SK-N-SH treated with all-trans-retinoic acid at 6 μM for 48 hours (cell line): ENCODE measurements around the gene ZCCHC14.

Experiments used
- ARNTL ChIP-seq: fragments of 450-650 bp; formaldehyde crosslinking; IDR thresholded peaks from 2 replicates; pipeline ENCODE4 v1.5.0; 2020; ENCODE audit warnings: low read depth, mild to moderate bottlenecking, moderate library complexity, borderline replicate concordance
- ESRRG ChIP-seq: fragments of 250-450 bp; sonication (Bioruptor Pico); IDR thresholded peaks from 2 replicates; pipeline ENCODE4 v1.6.1; 2021; ENCODE audit warnings: mild to moderate bottlenecking
- GLIS3 ChIP-seq: fragments of 250-450 bp; sonication (Bioruptor Pico); IDR thresholded peaks from 2 replicates; pipeline ENCODE4 v1.5.0; 2020; ENCODE audit warnings: mild to moderate bottlenecking, moderate library complexity
- ISL1 ChIP-seq: fragments of 250-450 bp; sonication (Bioruptor Pico); IDR thresholded peaks from 2 replicates; pipeline ENCODE4 v2.1.2; 2022; ENCODE audit warnings: mild to moderate bottlenecking, moderate library complexity
- PPARA ChIP-seq: fragments of 250-450 bp; sonication (Bioruptor Pico); IDR thresholded peaks from 2 replicates; pipeline ENCODE4 v1.5.0; 2020; ENCODE audit warnings: mild to moderate bottlenecking, borderline replicate concordance
- SNAI2 ChIP-seq: fragments of 250-450 bp; sonication (Bioruptor Pico); IDR thresholded peaks from 2 replicates; pipeline ENCODE4 v1.5.0; 2020; ENCODE audit warnings: mild to moderate bottlenecking, moderate library complexity
- ZFP3 ChIP-seq: fragments of 250-450 bp; sonication (Bioruptor Pico); IDR thresholded peaks from 2 replicates; pipeline ENCODE4 v1.5.0; 2020; ENCODE audit warnings: mild to moderate bottlenecking, moderate library complexity
- ZNF70 ChIP-seq: fragments of 450-650 bp; formaldehyde crosslinking; IDR thresholded peaks from 2 replicates; pipeline ENCODE4 v1.5.0; 2020; ENCODE audit warnings: mild to moderate bottlenecking, moderate library complexity

DNA sequence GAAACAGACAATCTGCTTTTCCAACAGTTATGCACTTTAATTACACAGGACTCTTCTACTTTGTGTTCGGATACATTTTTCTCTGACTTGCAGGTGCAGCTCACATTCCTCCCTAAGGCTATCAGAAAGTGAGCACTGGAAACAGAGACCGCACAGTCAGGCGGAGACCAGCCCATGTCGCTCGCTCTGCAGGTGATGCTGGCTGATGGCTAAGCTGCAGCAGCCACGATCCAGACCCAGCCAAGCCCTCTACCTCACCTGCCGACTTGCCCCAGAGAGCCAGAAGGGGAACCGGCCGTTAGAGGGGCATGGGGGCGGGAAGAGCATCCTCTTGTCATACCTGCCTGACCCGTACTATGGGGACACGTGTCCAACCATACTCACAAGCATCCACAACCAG, 66.9 kb downstream of the ZCCHC14 start:
- TF ChIP-seq ARNTL (no peak), PPARA (CRISPR knock-in tag) (no peak), ZNF70 (CRISPR knock-in tag) (no peak), ZFP3 (CRISPR knock-in tag) (no peak), SNAI2 (CRISPR knock-in tag) (no peak), ISL1 (CRISPR knock-in tag) (no peak), ESRRG (CRISPR knock-in tag) (no peak), GLIS3 (no peak)
